Globus pallidus (tissue), 1 donor: ENCODE data around the gene ZNG1C.
"Not testable (repeated sequence)": the region's sequence is repeated elsewhere in the genome, so short reads cannot be mapped to it uniquely, and the experiment has no call there.

ENCODE experiments used
- DNase-seq: peaks from one replicate; pipeline ENCODE4 v3.0.0-alpha.2; 2015; ENCODE audit warnings: low spot score

Gene ZNG1C

DNA sequence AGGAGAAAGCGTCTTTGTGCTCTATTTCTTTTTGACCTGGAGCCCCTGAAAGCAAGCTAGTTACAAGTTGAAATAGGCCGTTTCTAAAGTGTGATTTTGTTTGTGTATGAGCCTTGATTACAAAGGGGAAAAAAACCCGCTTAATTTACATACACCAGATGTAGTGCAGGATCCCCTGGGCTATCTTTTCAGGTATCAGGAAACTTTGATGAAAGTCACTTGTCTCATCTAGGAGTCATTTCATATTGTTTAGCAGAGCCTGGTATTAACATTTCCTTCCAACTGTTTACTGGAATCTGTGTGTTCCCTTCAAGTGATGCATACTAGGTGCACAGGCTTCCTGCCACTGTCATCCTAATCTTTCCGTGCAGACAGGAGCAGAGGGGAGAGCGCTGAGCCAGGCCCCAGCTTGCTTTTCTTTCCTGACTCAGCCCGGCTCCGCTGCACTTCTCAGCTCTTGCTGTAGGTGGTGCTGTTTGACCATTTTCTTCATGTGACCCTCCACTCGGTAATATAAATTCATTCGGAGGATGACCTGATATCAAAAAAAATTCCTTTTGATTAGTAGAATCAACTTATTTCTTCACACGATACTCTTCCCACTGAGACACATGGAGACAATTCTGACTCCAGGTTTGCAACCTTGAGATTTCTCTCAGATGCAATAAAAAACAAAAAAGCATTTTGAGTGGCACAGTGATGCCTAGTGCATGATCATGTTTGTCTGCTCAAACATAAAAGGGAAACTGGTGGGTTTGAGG lies 100.7 kb downstream of the ZNG1C start:
- not testable (repeated sequence) for DNase-seq

DNA sequence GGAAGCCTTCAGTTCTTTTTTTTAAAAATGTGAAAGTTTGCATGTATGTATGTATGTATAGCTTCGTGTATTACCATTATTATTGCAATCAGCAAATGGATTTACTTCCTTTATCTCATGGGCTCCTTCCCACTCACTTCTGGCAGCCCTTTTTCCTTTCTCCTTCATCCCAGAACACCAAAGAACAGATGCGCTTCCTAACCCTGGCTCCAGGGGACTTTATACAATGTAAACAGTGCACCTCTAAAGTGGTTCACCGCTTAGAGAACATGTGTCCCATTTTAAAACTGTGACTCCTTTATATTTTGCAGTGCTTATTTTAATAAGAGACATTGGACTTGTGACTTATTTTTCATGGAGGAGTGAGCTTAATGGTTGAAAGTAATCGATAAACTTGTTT lies 101.5 kb downstream of the ZNG1C start:
- DNase-seq, result not testable (repeated sequence)

GRCh38 chr9:68343992-68344391 lies 102.2 kb downstream of the ZNG1C start:
- not testable (repeated sequence) for DNase-seq
